Neuron (in vitro differentiated cells): ENCODE data around the gene TRAF4.
"Not testable (repeated sequence)": the region's sequence is repeated elsewhere in the genome, so short reads cannot be mapped to it uniquely, and the experiment has no call there.

Experiments used
- H2AFZ ChIP-seq: one replicate; pipeline ENCODE4 v1.6.1; 2013; ENCODE audit warnings: low read depth, mild to moderate bottlenecking, inconsistent platforms, low read length, moderate library complexity
- H3K27me3 ChIP-seq: one replicate; pipeline ENCODE4 v1.6.1; 2013; ENCODE audit warnings: low read length; ENCODE audit not compliant: insufficient read depth
- H3K36me3 ChIP-seq: one replicate; pipeline ENCODE4 v1.6.1; 2013; ENCODE audit warnings: low read length; ENCODE audit not compliant: insufficient read depth
- H3K4me1 ChIP-seq: one replicate; pipeline ENCODE4 v1.6.1; 2013; ENCODE audit warnings: low read length; ENCODE audit not compliant: insufficient read depth
- H3K4me3 ChIP-seq: 2 replicates; pipeline ENCODE4 v1.5.1; 2013; ENCODE audit warnings: mild to moderate bottlenecking, low read length, moderate library complexity
- H3K9me3 ChIP-seq: one replicate; pipeline ENCODE4 v1.6.1; 2013; ENCODE audit warnings: low read length

Gene TRAF4

GRCh38 chr17:28720247-28720996, 23.4 kb upstream of the TRAF4 start:
- Histone ChIP-seq H2AFZ (no peak overlapping the region), H3K4me1 (peaks cover 70% of the 10 kb centered on the region), H3K36me3 (peaks cover 42% of the 10 kb centered on the region), H3K9me3 (no peaks in the 10 kb centered on the region), H3K27me3 (no peaks in the 10 kb centered on the region), H3K4me3 (peak overlapping the region; percentile 77)

- H3K27me3 ChIP-seq, H2AFZ ChIP-seq, H3K9me3 ChIP-seq: not testable (repeated sequence)
- peaks cover 36% of the 10 kb centered on the region for H3K36me3 ChIP-seq
- H3K4me1 ChIP-seq: peaks cover 68% of the 10 kb centered on the region
- H3K4me3 ChIP-seq: peak overlapping the region; percentile 77
Measured at GRCh38 chr17:28720997-28721329, 22.8 kb upstream of the TRAF4 start.

GRCh38 chr17:28722417-28723158, 21.2 kb upstream of the TRAF4 start:
- no peaks in the 10 kb centered on the region for H3K9me3 ChIP-seq
- H3K4me1 ChIP-seq: peaks cover 64% of the 10 kb centered on the region
- H3K36me3 ChIP-seq: peaks cover 34% of the 10 kb centered on the region
- H3K4me3 ChIP-seq: no peak overlapping the region
- H2AFZ ChIP-seq: no peak overlapping the region
- H3K27me3 ChIP-seq: no peaks in the 10 kb centered on the region

- Histone ChIP-seq H3K36me3 (peaks cover 34% of the 10 kb centered on the region), H3K4me1 (peaks cover 67% of the 10 kb centered on the region), H3K4me3 (no peak overlapping the region)
Measured at GRCh38 chr17:28723159-28723835, 20.5 kb upstream of the TRAF4 start.

GRCh38 chr17:28723836-28724499, 19.8 kb upstream of the TRAF4 start:
- peaks cover 34% of the 10 kb centered on the region for H3K36me3 ChIP-seq
- H3K4me3 ChIP-seq, H3K27me3 ChIP-seq, H3K9me3 ChIP-seq, H2AFZ ChIP-seq: not testable (repeated sequence)
- peaks cover 60% of the 10 kb centered on the region for H3K4me1 ChIP-seq

More at GRCh38 chr17:28723159-28723835, 20.5 kb upstream of the TRAF4 start:
- no peaks in the 10 kb centered on the region for H3K27me3 ChIP-seq
- H3K9me3 ChIP-seq: no peaks in the 10 kb centered on the region
- H2AFZ ChIP-seq: no peak overlapping the region

- Histone ChIP-seq H3K4me1 (peaks cover 59% of the 10 kb centered on the region), H3K36me3 (peaks cover 34% of the 10 kb centered on the region), H3K9me3 (no peaks in the 10 kb centered on the region), H2AFZ (no peak overlapping the region), H3K27me3 (no peaks in the 10 kb centered on the region), H3K4me3 (peak overlapping the region; percentile 93)
Measured at GRCh38 chr17:28724500-28725165, 19.2 kb upstream of the TRAF4 start.

- Histone ChIP-seq H2AFZ (no peak overlapping the region), H3K27me3 (no peaks in the 10 kb centered on the region), H3K9me3 (no peaks in the 10 kb centered on the region), H3K36me3 (peaks cover 34% of the 10 kb centered on the region), H3K4me3 (peak overlapping the region; percentile 93), H3K4me1 (peaks cover 59% of the 10 kb centered on the region)
Measured at GRCh38 chr17:28725166-28725659, 18.6 kb upstream of the TRAF4 start.

- H2AFZ ChIP-seq: no peak overlapping the region
- H3K27me3 ChIP-seq: no peaks in the 10 kb centered on the region
- H3K4me3 ChIP-seq: peak overlapping the region; percentile 93
- peaks cover 34% of the 10 kb centered on the region for H3K36me3 ChIP-seq
- H3K9me3 ChIP-seq: no peaks in the 10 kb centered on the region
- H3K4me1 ChIP-seq: peaks cover 58% of the 10 kb centered on the region
Measured at GRCh38 chr17:28725660-28726225, 18.1 kb upstream of the TRAF4 start.

GRCh38 chr17:28726226-28726626, 17.6 kb upstream of the TRAF4 start, which contains the start of gene TLCD1:
Gene TLCD1 (minus strand): TSS chr17:28726233. CDS start chr17:28726097, 136 bp downstream.
- peak within 1 kb of the TSS; percentile 64 for H2AFZ ChIP-seq
- no peaks in the 10 kb centered on the region for H3K9me3 ChIP-seq
- H3K36me3 ChIP-seq: peaks cover 32% of the 10 kb centered on the region
- H3K4me3 ChIP-seq: peak within 1 kb of the TSS; percentile 93
- peaks cover 53% of the 10 kb centered on the region for H3K4me1 ChIP-seq
- no peaks in the 10 kb centered on the region for H3K27me3 ChIP-seq

- Histone ChIP-seq H3K4me1 (peaks cover 47% of the 10 kb centered on the region), H3K4me3 (peak overlapping the region; percentile 93), H2AFZ (peak overlapping the region; percentile 64), H3K27me3 (no peaks in the 10 kb centered on the region), H3K9me3 (no peaks in the 10 kb centered on the region), H3K36me3 (peaks cover 26% of the 10 kb centered on the region)
Measured at GRCh38 chr17:28726627-28727491, 17.0 kb upstream of the TRAF4 start.

- Histone ChIP-seq H3K27me3 (no peaks in the 10 kb centered on the region), H3K9me3 (no peaks in the 10 kb centered on the region), H3K4me1 (peaks cover 32% of the 10 kb centered on the region), H3K36me3 (peaks cover 10% of the 10 kb centered on the region), H2AFZ (peak within 1 kb of the TSS; percentile 95), H3K4me3 (peak within 1 kb of the TSS; percentile 93)
Measured at GRCh38 chr17:28728364-28729200, 15.2 kb upstream of the TRAF4 start, which contains the start of gene NEK8. Gene NEK8 (plus strand): TSS chr17:28728788. CDS start chr17:28728814, 26 bp downstream.
